Activated CD8-positive, alpha-beta memory T cell treated with anti-CD3 and anti-CD28 coated beads, Interleukin-2, amount 50 U/mL, for 1 hour (primary cell): ENCODE data around the gene CHMP1B.

Source experiments
- DNase-seq: peaks from one replicate; pipeline ENCODE4 v3.0.0-alpha.2; 2020; ENCODE audit errors: extremely low read depth

CHMP1B gene

DNA sequence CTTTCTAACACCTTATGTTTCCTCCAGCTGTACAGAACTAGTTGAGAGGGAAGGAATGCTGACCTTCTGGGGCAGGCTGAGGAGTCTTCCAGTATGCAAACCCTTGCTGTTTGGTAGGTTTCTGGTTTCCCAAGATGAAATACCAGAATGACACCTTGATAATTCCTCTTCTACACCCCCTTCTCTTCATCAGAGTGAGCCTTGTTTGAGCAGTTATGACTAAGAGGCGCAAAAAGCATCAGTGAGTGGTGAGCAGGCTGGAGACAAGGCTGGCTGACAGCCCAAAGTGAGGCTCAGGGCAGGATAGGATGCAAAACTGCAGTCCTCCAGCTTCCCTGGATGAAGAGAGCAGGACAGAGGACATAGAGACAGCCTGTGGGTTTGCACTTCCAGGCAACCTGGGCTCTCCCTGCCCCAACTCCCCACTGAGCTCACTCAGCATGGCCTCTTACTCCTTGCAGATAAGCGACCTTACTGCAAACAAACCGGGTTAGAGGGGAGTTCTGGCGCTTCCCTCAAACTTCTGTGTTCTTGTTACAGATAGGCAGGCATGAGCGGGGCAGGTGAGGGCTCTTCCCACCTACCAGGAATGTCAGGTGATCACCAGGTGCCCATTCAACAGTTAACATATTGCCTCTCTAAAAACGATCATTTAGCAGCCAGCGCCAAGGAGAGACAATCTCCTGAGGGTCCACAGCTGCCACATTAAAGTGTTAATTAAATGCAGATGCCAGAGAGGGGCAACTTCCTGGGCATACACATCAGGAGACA, 51.5 kb downstream of the CHMP1B start:
- no peak for DNase-seq
